Esophagus squamous epithelium (tissue), 5 donors: ENCODE measurements around the gene ENTREP3. TPM values are rescaled to one million over a fixed set of nuclear protein-coding genes. Genes with fewer than 3 reads are reported as not detected.
"Not testable (repeated sequence)": the region's sequence is repeated elsewhere in the genome, so short reads cannot be mapped to it uniquely, and the experiment has no call there.

ENCODE experiments used
- DNase-seq: peaks from one replicate; lab custom pipeline; 2025; lab: John Stamatoyannopoulos, UW
- H3K27ac ChIP-seq, 4 donors: fragments of 200-600 bp; sonication (generic); one replicate each; pipeline ENCODE4 v1.5.1; 2016 to 2019; ENCODE audit warnings: mild to moderate bottlenecking in 1 of 4
- H3K27me3 ChIP-seq, 4 donors: fragments of 200-600 bp; sonication (generic); 1 replicate in 3 of 4; 2 replicates in 1 of 4; pipeline versions ENCODE4 v1.5.1 to v1.6.0; 2017 to 2021; ENCODE audit warnings: antibody characterized with exemption in 1 of 4
- H3K36me3 ChIP-seq, 3 donors: fragments of 200-600 bp; sonication (generic); one replicate each; pipeline ENCODE4 v1.5.1; 2016 to 2019
- H3K4me1 ChIP-seq, 3 donors: fragments of 200-600 bp; sonication (generic); one replicate each; pipeline ENCODE4 v1.5.1; 2017 to 2019
- H3K4me3 ChIP-seq, 4 donors: fragments of 200-600 bp; sonication (generic); 1 replicate in 3 of 4; 2 replicates in 1 of 4; pipeline ENCODE4 v1.5.1; 2016 to 2019; ENCODE audit warnings: mild to moderate bottlenecking in 2 of 4, moderate library complexity in 1 of 4
- H3K9me3 ChIP-seq, 3 donors: fragments of 200-600 bp; sonication (generic); one replicate each; pipeline ENCODE4 v1.5.1; 2016 to 2019
- CTCF ChIP-seq, 6 experiments: fragments of 450-650 bp in 4 of 6; fragments of 200-600 bp in 2 of 6; sonication (generic) in 2 of 6; IDR thresholded peaks; one replicate each; pipeline ENCODE4 v1.5.1; 2016 to 2019; ENCODE audit warnings: antibody characterized with exemption in 6 of 6, mild to moderate bottlenecking in 4 of 6, moderate library complexity in 4 of 6
- POLR2A ChIP-seq, 4 donors: fragments of 450-650 bp; IDR thresholded peaks; one replicate each; pipeline ENCODE4 v1.6.1; 2017; ENCODE audit warnings: antibody characterized with exemption in 4 of 4, mild to moderate bottlenecking in 4 of 4, moderate library complexity in 3 of 4
- WGBS, 2 donors: methylation state at CpG; one replicate each; pipeline ENCODE4 v1.1.5; 2018; 5-methylcytosine and 5-hydroxymethylcytosine counted together
- intact Hi-C: fragments of 100-400 bp; cut with DNase I; formaldehyde crosslinking; loops from one replicate; pipeline ENCODE4 v1.15.0; 2022
- total RNA-seq, 4 donors: library from RNA; depleted of rRNA; stranded (reverse); fragments of >200 nt; gene quantifications; one replicate each; pipeline ENCODE4 v1.1.0, GENCODE V29; 2016
- donor health status: DM: yes; HTN: yes; CAD: no.

ENTREP3 gene
- total RNA-seq, 4 donors from 2014 or later, result 10.5 to 27.9 (median 16.1) TPM

GRCh38 chr1:155251566-155251965 lies 3.7 kb downstream of the ENTREP3 start:
- intact Hi-C loops, result loop anchor here (5.0 kb wide), 1 partner anchor 76 kb away; no protein-coding TSS in a partner anchor
- no peaks in the 10 kb centered on the region for H3K27me3 ChIP-seq
- peaks cover 0 to 36% (median 4%) of the 10 kb centered on the region in 3 donors for H3K36me3 ChIP-seq
- peak overlapping the region in 2 of 4 donors; percentile 56 to 64 for H3K27ac ChIP-seq
- no peak for DNase-seq
- H3K4me1 ChIP-seq, result peaks cover 31 to 49% (median 35%) of the 10 kb centered on the region in 3 donors
- no peaks in the 10 kb centered on the region for H3K9me3 ChIP-seq
- H3K4me3 ChIP-seq, result no peak overlapping the region
- 95 to 97% methylated on average over 4 to 7 of the region's 7 CpGs for WGBS, 2 donors
- no peak for TF ChIP-seq POLR2A (IDR thresholded peaks at IDR 0.05)
- no peak for TF ChIP-seq CTCF (IDR thresholded peaks at IDR 0.05)

GRCh38 chr1:155250633-155251449 lies 4.4 kb downstream of the ENTREP3 start:
- peaks cover 26 to 41% (median 28%) of the 10 kb centered on the region in 3 donors for H3K4me1 ChIP-seq
- 42 to 50% methylated on average over 7 to 8 of the region's 23 CpGs for WGBS, 2 donors

GRCh38 chr1:155250246-155250632 lies 5.0 kb downstream of the ENTREP3 start:
- TF ChIP-seq CTCF (IDR thresholded peaks at IDR 0.05) (no peak), POLR2A (IDR thresholded peaks at IDR 0.05) (no peak)
- WGBS, 2 donors, result 38% methylated on average over 2 of the region's 28 CpGs; no CpG with 5 or more reads in 1 of the 2 donors
- Histone ChIP-seq H3K27ac (peak overlapping the region; percentile 19 to 64 (median 54)), H3K4me3 (peak overlapping the region in 3 of 4 donors; percentile 9 to 54 (median 29)), H3K36me3 (peaks cover 0 to 33% (median 4%) of the 10 kb centered on the region in 3 donors), H3K9me3 (no peaks in the 10 kb centered on the region), H3K4me1 (peaks cover 23 to 43% (median 28%) of the 10 kb centered on the region in 3 donors), H3K27me3 (no peaks in the 10 kb centered on the region)
- no peak for DNase-seq
- intact Hi-C loops, result loop anchor here (5.0 kb wide), 1 partner anchor 77 kb away; no protein-coding TSS in a partner anchor

More at GRCh38 chr1:155250633-155251449, 4.4 kb downstream of the ENTREP3 start:
- Histone ChIP-seq H3K9me3 (no peaks in the 10 kb centered on the region), H3K27ac (peak overlapping the region; percentile 19 to 64 (median 54)), H3K27me3 (no peaks in the 10 kb centered on the region), H3K36me3 (peaks cover 0 to 33% (median 4%) of the 10 kb centered on the region in 3 donors), H3K4me3 (peak overlapping the region in 3 of 4 donors; percentile 9 to 54 (median 29))
- peak; percentile 49 for DNase-seq
- TF ChIP-seq CTCF (IDR thresholded peaks at IDR 0.05) (peak; percentile 98 to 100 (median 98)), POLR2A (IDR thresholded peaks at IDR 0.05) (no peak)
- intact Hi-C loops, result loop anchor here (5.0 kb wide), 1 partner anchor 76 kb away; no protein-coding TSS in a partner anchor

GRCh38 chr1:155247667-155248553 lies 7.4 kb downstream of the ENTREP3 start:
- no peak overlapping the region for H3K4me3 ChIP-seq
- H3K4me1 ChIP-seq, result peaks cover 12 to 39% (median 24%) of the 10 kb centered on the region in 3 donors
- no peaks in the 10 kb centered on the region for H3K9me3 ChIP-seq
- TF ChIP-seq CTCF (IDR thresholded peaks at IDR 0.05), result no peak
- no peak for TF ChIP-seq POLR2A (IDR thresholded peaks at IDR 0.05)
- H3K36me3 ChIP-seq, result peaks cover 0 to 33% (median 4%) of the 10 kb centered on the region in 3 donors
- intact Hi-C loops, result no loop called here
- no peak for DNase-seq
- 93 to 97% methylated on average over 3 to 11 of the region's 26 CpGs for WGBS, 2 donors
- no peaks in the 10 kb centered on the region for H3K27me3 ChIP-seq
- no peak overlapping the region for H3K27ac ChIP-seq

GRCh38 chr1:155246796-155247195 lies 8.5 kb downstream of the ENTREP3 start:
- H3K4me3 ChIP-seq, H3K27me3 ChIP-seq, H3K9me3 ChIP-seq, DNase-seq, intact Hi-C loops, H3K27ac ChIP-seq: not testable (repeated sequence)
- Histone ChIP-seq H3K36me3 (peaks cover 0 to 33% (median 4%) of the 10 kb centered on the region in 3 donors), H3K4me1 (peaks cover 12 to 50% (median 30%) of the 10 kb centered on the region in 3 donors)
- 89 to 96% methylated on average over 1 to 2 of the region's 3 CpGs for WGBS, 2 donors
